NT2/D1 (cell line): ENCODE results near the gene CHRNB4.

ENCODE experiments used
- YY1 ChIP-seq: IDR thresholded peaks from 2 replicates; pipeline ENCODE4 v1.6.1; 2011; ENCODE audit not compliant: insufficient read length, insufficient read depth
- ZNF274 ChIP-seq: IDR thresholded peaks from 2 replicates; pipeline ENCODE4 v1.6.1; 2011; ENCODE audit warnings: mild to moderate bottlenecking, low read depth, low read length

GRCh38 chr15:78638658-78639314, 2.2 kb downstream of the CHRNB4 start:
- no peak for TF ChIP-seq YY1
- TF ChIP-seq ZNF274: no peak
